Measurements from ENCODE around the gene REV3L.

DNA sequence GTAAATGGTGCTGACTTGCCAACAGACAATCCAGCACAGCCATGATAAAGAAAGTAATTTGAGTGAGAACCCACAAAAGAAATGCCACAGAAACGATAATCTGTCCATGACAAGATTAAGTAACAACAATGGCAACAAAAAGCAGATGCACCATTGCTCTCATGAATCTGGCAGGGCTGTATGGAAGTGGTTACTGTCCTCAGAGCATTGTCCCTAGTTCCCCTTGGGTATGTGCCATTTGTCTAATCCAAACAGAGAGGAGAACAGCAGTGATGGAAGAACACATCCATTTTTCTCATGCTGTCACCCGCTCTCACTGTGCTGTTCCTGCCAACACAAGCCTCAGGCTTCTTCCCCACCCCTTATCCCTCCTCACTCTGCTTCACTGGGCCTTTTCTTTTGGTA lies 65.8 kb downstream of the REV3L start:
- TF ChIP-seq EZH2 (conservative IDR thresholded peaks at IDR 0.05; ENCODE audit: low read depth, low read length) (no peak), FOXK1 (CRISPR knock-in tag; IDR thresholded peaks at IDR 0.05; ENCODE audit: borderline replicate concordance, low read depth) (no peak), TBP (CRISPR knock-in tag; IDR thresholded peaks at IDR 0.05) (no peak), HOXA7 (CRISPR knock-in tag; IDR thresholded peaks at IDR 0.05) (no peak)
- TF ChIP-seq, protein P1, sequence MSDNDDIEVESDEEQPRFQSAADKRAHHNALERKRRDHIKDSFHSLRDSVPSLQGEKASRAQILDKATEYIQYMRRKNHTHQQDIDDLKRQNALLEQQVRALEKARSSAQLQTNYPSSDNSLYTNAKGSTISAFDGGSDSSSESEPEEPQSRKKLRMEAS (IDR thresholded peaks at IDR 0.05): no peak
- TF ChIP-seq, protein P2, sequence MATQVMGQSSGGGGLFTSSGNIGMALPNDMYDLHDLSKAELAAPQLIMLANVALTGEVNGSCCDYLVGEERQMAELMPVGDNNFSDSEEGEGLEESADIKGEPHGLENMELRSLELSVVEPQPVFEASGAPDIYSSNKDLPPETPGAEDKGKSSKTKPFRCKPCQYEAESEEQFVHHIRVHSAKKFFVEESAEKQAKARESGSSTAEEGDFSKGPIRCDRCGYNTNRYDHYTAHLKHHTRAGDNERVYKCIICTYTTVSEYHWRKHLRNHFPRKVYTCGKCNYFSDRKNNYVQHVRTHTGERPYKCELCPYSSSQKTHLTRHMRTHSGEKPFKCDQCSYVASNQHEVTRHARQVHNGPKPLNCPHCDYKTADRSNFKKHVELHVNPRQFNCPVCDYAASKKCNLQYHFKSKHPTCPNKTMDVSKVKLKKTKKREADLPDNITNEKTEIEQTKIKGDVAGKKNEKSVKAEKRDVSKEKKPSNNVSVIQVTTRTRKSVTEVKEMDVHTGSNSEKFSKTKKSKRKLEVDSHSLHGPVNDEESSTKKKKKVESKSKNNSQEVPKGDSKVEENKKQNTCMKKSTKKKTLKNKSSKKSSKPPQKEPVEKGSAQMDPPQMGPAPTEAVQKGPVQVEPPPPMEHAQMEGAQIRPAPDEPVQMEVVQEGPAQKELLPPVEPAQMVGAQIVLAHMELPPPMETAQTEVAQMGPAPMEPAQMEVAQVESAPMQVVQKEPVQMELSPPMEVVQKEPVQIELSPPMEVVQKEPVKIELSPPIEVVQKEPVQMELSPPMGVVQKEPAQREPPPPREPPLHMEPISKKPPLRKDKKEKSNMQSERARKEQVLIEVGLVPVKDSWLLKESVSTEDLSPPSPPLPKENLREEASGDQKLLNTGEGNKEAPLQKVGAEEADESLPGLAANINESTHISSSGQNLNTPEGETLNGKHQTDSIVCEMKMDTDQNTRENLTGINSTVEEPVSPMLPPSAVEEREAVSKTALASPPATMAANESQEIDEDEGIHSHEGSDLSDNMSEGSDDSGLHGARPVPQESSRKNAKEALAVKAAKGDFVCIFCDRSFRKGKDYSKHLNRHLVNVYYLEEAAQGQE (IDR thresholded peaks at IDR 0.05; ENCODE audit: borderline replicate concordance in 1 of 2, low read depth in 1 of 2, low read length in 2 of 2): no peak
- TF ChIP-seq, protein P3, sequence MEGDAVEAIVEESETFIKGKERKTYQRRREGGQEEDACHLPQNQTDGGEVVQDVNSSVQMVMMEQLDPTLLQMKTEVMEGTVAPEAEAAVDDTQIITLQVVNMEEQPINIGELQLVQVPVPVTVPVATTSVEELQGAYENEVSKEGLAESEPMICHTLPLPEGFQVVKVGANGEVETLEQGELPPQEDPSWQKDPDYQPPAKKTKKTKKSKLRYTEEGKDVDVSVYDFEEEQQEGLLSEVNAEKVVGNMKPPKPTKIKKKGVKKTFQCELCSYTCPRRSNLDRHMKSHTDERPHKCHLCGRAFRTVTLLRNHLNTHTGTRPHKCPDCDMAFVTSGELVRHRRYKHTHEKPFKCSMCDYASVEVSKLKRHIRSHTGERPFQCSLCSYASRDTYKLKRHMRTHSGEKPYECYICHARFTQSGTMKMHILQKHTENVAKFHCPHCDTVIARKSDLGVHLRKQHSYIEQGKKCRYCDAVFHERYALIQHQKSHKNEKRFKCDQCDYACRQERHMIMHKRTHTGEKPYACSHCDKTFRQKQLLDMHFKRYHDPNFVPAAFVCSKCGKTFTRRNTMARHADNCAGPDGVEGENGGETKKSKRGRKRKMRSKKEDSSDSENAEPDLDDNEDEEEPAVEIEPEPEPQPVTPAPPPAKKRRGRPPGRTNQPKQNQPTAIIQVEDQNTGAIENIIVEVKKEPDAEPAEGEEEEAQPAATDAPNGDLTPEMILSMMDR (CRISPR knock-in tag; IDR thresholded peaks at IDR 0.05): no peak
- TF ChIP-seq, protein P4, sequence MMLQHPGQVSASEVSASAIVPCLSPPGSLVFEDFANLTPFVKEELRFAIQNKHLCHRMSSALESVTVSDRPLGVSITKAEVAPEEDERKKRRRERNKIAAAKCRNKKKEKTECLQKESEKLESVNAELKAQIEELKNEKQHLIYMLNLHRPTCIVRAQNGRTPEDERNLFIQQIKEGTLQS (CRISPR knock-in tag; IDR thresholded peaks at IDR 0.05): no peak

Data from HepG2 (cell line).